Neural progenitor cell (in vitro differentiated cells): ENCODE results near the gene UBE2O. TPM values are rescaled to one million over a fixed set of nuclear protein-coding genes. Genes with fewer than 3 reads are reported as not detected.
A peak's percentile ranks its signal among the peaks of the same experiment; 100 is the strongest.

Source experiments
- DNase-seq: peaks from one replicate; pipeline ENCODE4 v3.0.0-alpha.2; 2016; ENCODE audit warnings: low spot score
- H2AFZ ChIP-seq: fragments of 200-600 bp; sonication (generic); replicated peaks from 2 replicates; pipeline ENCODE4 v1.6.1; 2016; ENCODE audit warnings: antibody characterized with exemption
- H3F3A ChIP-seq: fragments of 200-600 bp; sonication (generic); 2 replicates; pipeline ENCODE4 v1.6.1; 2016; ENCODE audit warnings: antibody characterized with exemption, low read depth
- H3K27ac ChIP-seq: fragments of 200-600 bp; sonication (generic); 2 replicates; pipeline ENCODE4 v1.5.1; 2016; ENCODE audit warnings: mild to moderate bottlenecking
- H3K27me3 ChIP-seq: fragments of 200-600 bp; sonication (generic); 2 replicates; pipeline ENCODE4 v1.6.1; 2016; ENCODE audit warnings: mild to moderate bottlenecking, moderate library complexity
- H3K36me3 ChIP-seq: fragments of 200-600 bp; sonication (generic); 2 replicates; pipeline ENCODE4 v1.5.1; 2016
- H3K4me1 ChIP-seq: fragments of 200-600 bp; sonication (generic); 2 replicates; pipeline ENCODE4 v1.6.1; 2016; ENCODE audit warnings: mixed run types
- H3K4me2 ChIP-seq: fragments of 200-600 bp; sonication (generic); 2 replicates; pipeline ENCODE4 v1.6.1; 2016
- H3K4me3 ChIP-seq: fragments of 200-600 bp; sonication (generic); 2 replicates; pipeline ENCODE4 v1.5.1; 2016
- H3K79me2 ChIP-seq: fragments of 200-600 bp; sonication (generic); 2 replicates; pipeline ENCODE4 v1.6.1; 2016; ENCODE audit warnings: low read depth
- H3K9ac ChIP-seq: fragments of 200-600 bp; sonication (generic); 2 replicates; pipeline ENCODE4 v1.6.1; 2016
- H3K9me3 ChIP-seq: fragments of 200-600 bp; sonication (generic); 2 replicates; pipeline ENCODE4 v1.5.1; 2016; ENCODE audit warnings: low read depth
- H4K20me1 ChIP-seq: fragments of 200-600 bp; sonication (generic); 2 replicates; pipeline ENCODE4 v1.6.1; 2016; ENCODE audit warnings: low read depth
- H3K27ac Mint-ChIP-seq: 3 replicates; pipeline ENCODE4 v1.8.0; 2021; ENCODE audit warnings: mixed read lengths
- H3K27me3 Mint-ChIP-seq: 2 replicates; pipeline ENCODE4 v1.8.0; 2022; ENCODE audit warnings: low read depth, mild to moderate bottlenecking, inconsistent platforms, moderate library complexity, mixed read lengths; ENCODE audit not compliant: insufficient read depth
- H3K36me3 Mint-ChIP-seq: 3 replicates; pipeline ENCODE4 v1.8.0; 2021; ENCODE audit warnings: mixed read lengths
- H3K4me1 Mint-ChIP-seq: 3 replicates; pipeline ENCODE4 v1.8.0; 2021; ENCODE audit warnings: mixed read lengths
- H3K4me3 Mint-ChIP-seq: 3 replicates; pipeline ENCODE4 v1.8.0; 2021; ENCODE audit warnings: mild to moderate bottlenecking, moderate library complexity, mixed read lengths
- H3K9me3 Mint-ChIP-seq: 3 replicates; pipeline ENCODE4 v1.8.0; 2020; ENCODE audit warnings: mixed read lengths
- CTCF ChIP-seq: fragments of 200-600 bp; sonication (generic); IDR thresholded peaks from 2 replicates; pipeline ENCODE4 v1.5.1; 2017; ENCODE audit warnings: antibody characterized with exemption, mild to moderate bottlenecking
- EZH2 ChIP-seq: fragments of 200-600 bp; sonication (generic); IDR thresholded peaks from 2 replicates; pipeline ENCODE4 v1.6.1; 2017; ENCODE audit warnings: antibody characterized with exemption, mild to moderate bottlenecking, moderate library complexity
- EZH2phosphoT487 ChIP-seq: fragments of 200-600 bp; sonication (generic); IDR thresholded peaks from 2 replicates; pipeline ENCODE4 v1.6.1; 2017; ENCODE audit warnings: antibody characterized with exemption
- total RNA-seq: library from RNA; depleted of rRNA; stranded (reverse); fragments of >200 nt; gene quantifications from 2 replicates; pipeline ENCODE4 v1.2.3, GENCODE V29; 2015; ENCODE audit warnings: low replicate concordance

UBE2O gene
- total RNA-seq, 1 donor from 2014 or later = 20.6 TPM

- H3K4me3 ChIP-seq = no peak overlapping the region
- no peak overlapping the region for H3K9ac ChIP-seq
- no peak for DNase-seq
- H3K27ac Mint-ChIP-seq = no peak overlapping the region
- H3K9me3 ChIP-seq = no peaks in the 10 kb centered on the region
- H3F3A ChIP-seq = peaks cover 5% of the 10 kb centered on the region
- H3K4me1 ChIP-seq = peaks cover 27% of the 10 kb centered on the region
- H3K9me3 Mint-ChIP-seq = no peaks in the 10 kb centered on the region
- H3K27ac ChIP-seq = no peak overlapping the region
- TF ChIP-seq CTCF (no peak), EZH2 (no peak), EZH2phosphoT487 (no peak)
- H2AFZ ChIP-seq = no peak overlapping the region
- peaks cover 29% of the 10 kb centered on the region for H3K4me1 Mint-ChIP-seq
- H3K36me3 Mint-ChIP-seq = no peaks in the 10 kb centered on the region
- H4K20me1 ChIP-seq = peaks cover 14% of the 10 kb centered on the region
- no peak overlapping the region for H3K4me2 ChIP-seq
- peaks cover 14% of the 10 kb centered on the region for H3K27me3 ChIP-seq
- H3K79me2 ChIP-seq = no peaks in the 10 kb centered on the region
- H3K4me3 Mint-ChIP-seq = no peak overlapping the region
- peaks cover 24% of the 10 kb centered on the region for H3K27me3 Mint-ChIP-seq
- no peaks in the 10 kb centered on the region for H3K36me3 ChIP-seq
Measured at GRCh38 chr17:76498876-76499251, 45.9 kb upstream of the UBE2O start.

GRCh38 chr17:76497979-76498875 is 45.3 kb upstream of the UBE2O start:
- Histone ChIP-seq H2AFZ (no peak overlapping the region), H3K4me1 (peaks cover 32% of the 10 kb centered on the region), H3K27ac (no peak overlapping the region), H3F3A (peaks cover 5% of the 10 kb centered on the region), H3K79me2 (no peaks in the 10 kb centered on the region), H3K9ac (no peak overlapping the region), H3K36me3 (no peaks in the 10 kb centered on the region), H3K27me3 (peaks cover 14% of the 10 kb centered on the region), H3K4me3 (no peak overlapping the region), H3K4me2 (no peak overlapping the region), H4K20me1 (peaks cover 14% of the 10 kb centered on the region), H3K9me3 (no peaks in the 10 kb centered on the region)
- peaks cover 31% of the 10 kb centered on the region for H3K4me1 Mint-ChIP-seq
- H3K27me3 Mint-ChIP-seq = peaks cover 25% of the 10 kb centered on the region
- peak; percentile 68 for DNase-seq
- H3K4me3 Mint-ChIP-seq = no peak overlapping the region
- H3K36me3 Mint-ChIP-seq = no peaks in the 10 kb centered on the region
- H3K9me3 Mint-ChIP-seq = no peaks in the 10 kb centered on the region
- TF ChIP-seq EZH2 (no peak), EZH2phosphoT487 (no peak), CTCF (no peak)
- no peak overlapping the region for H3K27ac Mint-ChIP-seq

GRCh38 chr17:76497699-76497978 is 44.7 kb upstream of the UBE2O start:
- Mint-ChIP-seq H3K9me3 (no peaks in the 10 kb centered on the region), H3K27ac (no peak overlapping the region), H3K27me3 (peaks cover 28% of the 10 kb centered on the region), H3K36me3 (no peaks in the 10 kb centered on the region), H3K4me1 (peaks cover 37% of the 10 kb centered on the region), H3K4me3 (peak overlapping the region; percentile 30)
- Histone ChIP-seq H3K79me2 (no peaks in the 10 kb centered on the region), H4K20me1 (peaks cover 14% of the 10 kb centered on the region), H3F3A (no peaks in the 10 kb centered on the region), H3K9ac (no peak overlapping the region), H3K4me3 (no peak overlapping the region), H3K27me3 (peaks cover 14% of the 10 kb centered on the region), H3K4me1 (peaks cover 37% of the 10 kb centered on the region), H3K9me3 (no peaks in the 10 kb centered on the region), H3K27ac (no peak overlapping the region), H3K4me2 (no peak overlapping the region), H2AFZ (no peak overlapping the region), H3K36me3 (no peaks in the 10 kb centered on the region)
- no peak for DNase-seq
- TF ChIP-seq EZH2 = no peak
- TF ChIP-seq CTCF = no peak
- no peak for TF ChIP-seq EZH2phosphoT487
